Spleen (tissue), 7 donors: ENCODE data around the gene CACNA2D4.

Experiments
- CTCF ChIP-seq, 11 experiments: fragments of 200-600 bp in 7 of 11; fragments of 450-650 bp in 4 of 11; sonication (generic) in 4 of 11; IDR thresholded peaks in 8 of 11; conservative IDR thresholded peaks in 3 of 11; 1 replicate in 7 of 11; 2 replicates in 4 of 11; pipeline versions ENCODE4 v1.4.0 to v1.8.0; 2016 to 2021; ENCODE audit warnings: antibody characterized with exemption in 11 of 11, inconsistent platforms in 4 of 11, mild to moderate bottlenecking in 1 of 11
- POLR2AphosphoS5 ChIP-seq, 3 donors: sonication (generic); formaldehyde crosslinking; IDR thresholded peaks; one replicate each; pipeline ENCODE4 v1.5.1; 2017; ENCODE audit warnings: antibody characterized with exemption in 3 of 3
- donor health status: DM: no; HTN: no; CAD: no; lungs with moderate emphysema.
- donor health status: DM: no; HTN: no; CAD: no.
- donor health status: DM: no; HTN: no; CAD: no.

DNA sequence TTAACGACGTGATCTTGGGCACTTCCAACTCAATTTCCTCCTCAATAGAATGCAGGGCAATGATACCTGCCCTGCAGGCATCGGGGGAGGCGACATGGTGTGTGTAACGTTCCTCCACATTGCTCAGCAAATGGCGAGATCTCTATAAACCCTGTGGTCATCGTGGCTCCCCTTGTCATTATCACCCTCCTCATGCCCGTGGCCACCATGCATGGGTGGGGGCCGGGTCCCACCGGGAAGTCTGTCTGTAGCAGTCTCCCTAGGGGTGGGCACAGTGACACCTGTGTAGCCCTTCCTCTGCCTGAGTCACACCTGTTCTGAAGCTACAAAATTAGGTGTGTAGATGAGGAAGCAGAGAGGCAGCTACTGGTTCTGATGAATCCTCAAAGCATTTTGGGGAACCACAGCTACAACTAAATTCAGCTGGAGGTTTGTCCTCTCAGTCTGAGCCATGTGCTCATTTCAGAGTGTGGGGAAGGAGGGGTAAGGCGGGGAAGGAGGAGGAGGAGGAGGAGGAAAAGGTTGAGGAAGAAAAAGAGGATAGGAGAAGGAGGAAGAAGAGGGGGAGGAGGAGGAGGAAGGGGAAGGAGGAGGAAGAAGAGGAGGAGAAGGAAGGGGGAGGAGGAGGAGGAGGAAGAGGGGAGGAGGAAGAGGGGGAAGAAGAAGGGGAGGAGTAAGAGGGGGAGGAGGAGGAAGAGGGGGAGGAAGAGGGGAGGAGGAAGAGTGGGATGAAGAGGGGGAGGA, 11.0 kb upstream of the CACNA2D4 start:
- no peak for TF ChIP-seq CTCF (IDR thresholded peaks at IDR 0.05 in 8 of 11, conservative IDR thresholded peaks at IDR 0.05 in 3 of 11)
- TF ChIP-seq POLR2AphosphoS5 (IDR thresholded peaks at IDR 0.05) = no peak
